22Rv1 (cell line): Measurements from ENCODE around the gene KAT5.
"Not testable (repeated sequence)": the region's sequence is repeated elsewhere in the genome, so short reads cannot be mapped to it uniquely, and the experiment has no call there.

Source experiments
- ZFX ChIP-seq: fragments of 450-650 bp; IDR thresholded peaks from 2 replicates; pipeline ENCODE4 v1.6.1; 2017; ENCODE audit warnings: antibody characterized with exemption, borderline replicate concordance
- TF ChIP-seq, protein P1 (sequence below): fragments of 450-650 bp; IDR thresholded peaks from 2 replicates; pipeline ENCODE4 v1.5.1; 2017; ENCODE audit warnings: mild to moderate bottlenecking

DNA sequence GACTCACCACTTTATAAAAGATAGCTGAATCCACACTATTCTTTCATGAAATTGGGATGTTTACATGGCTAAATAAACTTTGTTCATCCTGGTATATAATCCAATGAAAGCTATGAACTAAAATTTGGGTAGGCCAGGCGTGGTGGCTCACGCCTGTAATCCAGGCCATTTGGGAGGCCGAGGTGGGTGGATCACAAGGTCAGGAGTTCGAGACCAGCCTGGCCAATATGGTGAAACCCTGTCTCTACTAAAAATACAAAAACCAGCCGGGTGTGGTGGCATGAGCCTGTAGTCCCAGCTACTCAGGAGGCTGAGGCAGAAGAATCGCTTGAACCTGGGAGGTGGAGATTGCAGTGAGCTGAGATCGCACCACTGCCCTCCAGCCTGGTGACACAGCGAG lies 20.2 kb upstream of the KAT5 start:
- TF ChIP-seq, protein P1, sequence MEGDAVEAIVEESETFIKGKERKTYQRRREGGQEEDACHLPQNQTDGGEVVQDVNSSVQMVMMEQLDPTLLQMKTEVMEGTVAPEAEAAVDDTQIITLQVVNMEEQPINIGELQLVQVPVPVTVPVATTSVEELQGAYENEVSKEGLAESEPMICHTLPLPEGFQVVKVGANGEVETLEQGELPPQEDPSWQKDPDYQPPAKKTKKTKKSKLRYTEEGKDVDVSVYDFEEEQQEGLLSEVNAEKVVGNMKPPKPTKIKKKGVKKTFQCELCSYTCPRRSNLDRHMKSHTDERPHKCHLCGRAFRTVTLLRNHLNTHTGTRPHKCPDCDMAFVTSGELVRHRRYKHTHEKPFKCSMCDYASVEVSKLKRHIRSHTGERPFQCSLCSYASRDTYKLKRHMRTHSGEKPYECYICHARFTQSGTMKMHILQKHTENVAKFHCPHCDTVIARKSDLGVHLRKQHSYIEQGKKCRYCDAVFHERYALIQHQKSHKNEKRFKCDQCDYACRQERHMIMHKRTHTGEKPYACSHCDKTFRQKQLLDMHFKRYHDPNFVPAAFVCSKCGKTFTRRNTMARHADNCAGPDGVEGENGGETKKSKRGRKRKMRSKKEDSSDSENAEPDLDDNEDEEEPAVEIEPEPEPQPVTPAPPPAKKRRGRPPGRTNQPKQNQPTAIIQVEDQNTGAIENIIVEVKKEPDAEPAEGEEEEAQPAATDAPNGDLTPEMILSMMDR: not testable (repeated sequence)
- TF ChIP-seq ZFX: not testable (repeated sequence)
